ENCODE results near the gene TSGA10IP. TPM values are rescaled to one million over a fixed set of nuclear protein-coding genes. Genes with fewer than 3 reads are reported as not detected.

Gene TSGA10IP
- total and polyA plus RNA-seq, 10 donors = 0.06 to 0.24 (median 0.19) TPM; not detected in 6

DNA sequence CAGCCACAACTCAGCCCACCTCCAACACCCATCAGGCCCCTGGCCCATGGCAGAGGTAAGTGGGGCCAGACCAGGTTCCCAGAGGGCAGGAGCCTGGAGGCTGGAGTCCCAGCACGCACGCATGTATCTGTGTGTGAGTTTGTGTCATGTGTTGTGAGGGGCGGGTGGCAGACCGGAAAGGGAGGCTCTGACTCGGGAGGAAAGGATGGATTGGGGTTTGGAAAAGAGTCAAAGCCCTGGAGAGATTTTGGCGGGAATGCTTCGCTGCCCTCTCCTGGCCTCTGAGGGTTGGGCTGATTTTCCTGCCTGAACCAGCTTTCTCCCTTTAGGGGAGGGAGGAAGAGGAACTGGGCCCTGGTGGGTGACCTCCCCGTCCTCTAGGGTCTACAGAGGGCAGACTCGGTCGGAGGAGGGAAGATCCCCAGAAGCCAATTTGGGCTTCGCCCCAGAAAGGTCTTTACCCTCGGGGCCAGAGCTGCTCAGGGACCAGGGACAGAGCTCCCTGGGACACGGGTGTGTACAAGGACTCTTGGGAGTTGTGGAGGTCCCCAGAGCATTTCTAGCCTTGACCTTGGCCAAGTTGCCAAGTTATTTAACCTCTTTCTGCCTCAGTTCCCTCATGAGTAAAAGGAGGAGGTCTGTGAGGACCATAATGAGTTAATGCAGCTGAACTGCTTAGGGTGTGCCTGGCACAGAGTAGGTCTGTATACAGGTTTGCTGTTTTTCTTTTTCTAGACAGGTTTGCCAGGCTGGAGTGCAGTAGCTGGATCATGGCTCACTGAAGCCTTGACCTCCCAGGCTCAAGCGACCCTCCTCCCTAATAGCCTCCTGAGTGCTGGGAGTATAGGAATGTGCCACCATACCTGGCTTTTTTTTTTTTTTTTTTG, 33.4 kb upstream of the TSGA10IP start:
- H3K27ac ChIP-seq = peak overlapping the region in 5 of 8 donors; percentile 27 to 55 (median 45)
- 18 to 36% (median 25%) methylated on average over 14 of the region's 14 CpGs for WGBS, 5 donors
- intact Hi-C loops (cut with DNase I; ENCODE audit: low total_unique reads) = no loop called here
- H3K27me3 ChIP-seq (replicated peaks in 1 of 7) = peaks cover 0 to 24% (median 0%) of the 10 kb centered on the region in 7 donors
- H3K9me3 ChIP-seq = no peaks in the 10 kb centered on the region
- no peak for DNase-seq
- TF ChIP-seq, protein P1, sequence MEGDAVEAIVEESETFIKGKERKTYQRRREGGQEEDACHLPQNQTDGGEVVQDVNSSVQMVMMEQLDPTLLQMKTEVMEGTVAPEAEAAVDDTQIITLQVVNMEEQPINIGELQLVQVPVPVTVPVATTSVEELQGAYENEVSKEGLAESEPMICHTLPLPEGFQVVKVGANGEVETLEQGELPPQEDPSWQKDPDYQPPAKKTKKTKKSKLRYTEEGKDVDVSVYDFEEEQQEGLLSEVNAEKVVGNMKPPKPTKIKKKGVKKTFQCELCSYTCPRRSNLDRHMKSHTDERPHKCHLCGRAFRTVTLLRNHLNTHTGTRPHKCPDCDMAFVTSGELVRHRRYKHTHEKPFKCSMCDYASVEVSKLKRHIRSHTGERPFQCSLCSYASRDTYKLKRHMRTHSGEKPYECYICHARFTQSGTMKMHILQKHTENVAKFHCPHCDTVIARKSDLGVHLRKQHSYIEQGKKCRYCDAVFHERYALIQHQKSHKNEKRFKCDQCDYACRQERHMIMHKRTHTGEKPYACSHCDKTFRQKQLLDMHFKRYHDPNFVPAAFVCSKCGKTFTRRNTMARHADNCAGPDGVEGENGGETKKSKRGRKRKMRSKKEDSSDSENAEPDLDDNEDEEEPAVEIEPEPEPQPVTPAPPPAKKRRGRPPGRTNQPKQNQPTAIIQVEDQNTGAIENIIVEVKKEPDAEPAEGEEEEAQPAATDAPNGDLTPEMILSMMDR (IDR thresholded peaks at IDR 0.05 in 8 of 11, conservative IDR thresholded peaks at IDR 0.05 in 3 of 11) = peak in 4 of 11 experiments; percentile 7 to 40 (median 26)
- TF ChIP-seq POLR2A (IDR thresholded peaks at IDR 0.05) (no peak), POLR2AphosphoS5 (IDR thresholded peaks at IDR 0.05) (peak in 2 of 3 donors; percentile 39 to 50)
- peaks cover 24 to 51% (median 38%) of the 10 kb centered on the region in 6 donors for H3K4me1 ChIP-seq
- no peak overlapping the region for H3K4me3 ChIP-seq
- H3K36me3 ChIP-seq = peaks cover 0 to 5% (median 0%) of the 10 kb centered on the region in 6 donors

DNA sequence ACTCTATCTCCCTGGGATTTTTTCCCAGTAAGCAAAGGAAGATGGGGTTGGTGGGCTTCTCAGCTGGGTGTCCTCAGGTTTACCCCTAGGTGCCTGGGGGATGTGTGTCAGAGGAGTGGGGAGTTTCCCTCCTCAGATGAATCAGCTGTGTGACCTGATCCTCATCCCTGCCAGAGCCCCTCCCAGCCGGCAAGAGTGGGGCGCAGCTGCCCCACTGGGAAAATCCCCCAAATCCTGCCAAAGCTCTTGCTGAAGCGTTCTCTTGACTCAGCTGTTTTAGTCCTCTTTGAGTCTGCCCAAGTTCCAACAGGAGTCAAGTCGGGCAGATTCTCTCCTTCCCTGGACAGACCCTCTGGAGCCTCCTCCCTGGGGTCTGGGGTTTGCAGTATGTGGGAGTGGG, 32.4 kb upstream of the TSGA10IP start:
- Histone ChIP-seq H3K27ac (no peak overlapping the region), H3K27me3 (replicated peaks in 1 of 7) (peaks cover 0 to 23% (median 0%) of the 10 kb centered on the region in 7 donors), H3K36me3 (peaks cover 0 to 14% (median 0%) of the 10 kb centered on the region in 6 donors), H3K9me3 (no peaks in the 10 kb centered on the region), H3K4me3 (no peak overlapping the region), H3K4me1 (peaks cover 33 to 60% (median 47%) of the 10 kb centered on the region in 6 donors)
- DNase-seq = no peak
- WGBS, 5 donors = 47 to 82% (median 71%) methylated on average over 3 to 4 of the region's 4 CpGs
- intact Hi-C loops (cut with DNase I; ENCODE audit: low total_unique reads) = no loop called here
- TF ChIP-seq POLR2A (IDR thresholded peaks at IDR 0.05) (no peak), POLR2AphosphoS5 (IDR thresholded peaks at IDR 0.05) (no peak)
- TF ChIP-seq, protein P1 (IDR thresholded peaks at IDR 0.05 in 8 of 11, conservative IDR thresholded peaks at IDR 0.05 in 3 of 11) = no peak

DNA sequence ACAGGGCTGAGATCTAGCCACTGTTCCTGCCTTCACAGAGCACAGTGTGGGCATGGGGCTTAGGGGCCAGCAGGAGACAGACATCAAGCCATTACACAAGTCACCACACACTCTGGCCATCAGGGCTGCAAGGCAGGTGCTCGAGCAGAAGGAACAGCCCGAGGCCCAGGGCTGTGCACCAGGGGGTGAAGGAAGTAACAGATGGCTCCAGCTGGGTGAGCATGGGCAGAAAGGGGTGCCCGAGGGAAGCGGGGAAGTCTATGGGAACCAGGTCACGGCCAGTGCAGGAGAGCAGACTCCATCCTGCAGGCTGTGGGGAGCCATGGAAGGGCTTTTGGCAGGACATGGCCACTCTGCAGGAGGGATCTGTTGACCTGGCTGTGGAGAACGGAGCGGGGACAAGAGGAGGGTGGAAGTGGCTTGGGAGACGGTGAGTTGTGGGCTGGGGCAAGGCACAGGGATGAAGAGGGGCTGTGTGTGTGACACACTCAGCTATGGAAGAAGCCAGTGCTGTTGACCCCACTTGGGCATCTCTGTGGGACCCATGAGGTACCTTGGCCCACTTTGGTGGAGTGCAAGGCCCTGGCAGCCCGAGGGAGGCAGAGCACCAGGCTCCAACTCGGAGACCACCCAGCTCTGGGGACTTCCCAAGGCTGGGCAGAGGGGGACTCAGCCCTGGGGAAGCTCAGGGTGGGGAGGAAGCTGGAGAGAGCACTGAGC, 30.0 kb upstream of the TSGA10IP start:
- Histone ChIP-seq H3K4me3 (peak overlapping the region in 2 of 8 donors; percentile 13 to 15), H3K4me1 (peaks cover 37 to 74% (median 56%) of the 10 kb centered on the region in 6 donors), H3K36me3 (peaks cover 0 to 14% (median 0%) of the 10 kb centered on the region in 6 donors), H3K27me3 (replicated peaks in 1 of 7) (peaks cover 0 to under 1% (median 0%) of the 10 kb centered on the region in 7 donors), H3K27ac (peak overlapping the region in 7 of 8 donors; percentile 36 to 98 (median 71)), H3K9me3 (no peaks in the 10 kb centered on the region)
- intact Hi-C loops (cut with DNase I; ENCODE audit: low total_unique reads) = no loop called here
- DNase-seq = no peak
- TF ChIP-seq, protein P1 (IDR thresholded peaks at IDR 0.05 in 8 of 11, conservative IDR thresholded peaks at IDR 0.05 in 3 of 11) = no peak
- TF ChIP-seq POLR2A (IDR thresholded peaks at IDR 0.05) (no peak), POLR2AphosphoS5 (IDR thresholded peaks at IDR 0.05) (no peak)
- WGBS, 5 donors = 34 to 57% (median 48%) methylated on average over 9 to 10 of the region's 10 CpGs
